HCT116 (cell line): ENCODE data around the gene NCKAP5. TPM values are rescaled to one million over a fixed set of nuclear protein-coding genes. Genes with fewer than 3 reads are reported as not detected.

Source experiments
- ATAC-seq: fragments of 200-7000 bp; cut with Tn5 transposase; 2 replicates; pipeline ENCODE4 v1.9.1; 2020; ENCODE audit warnings: mild to moderate bottlenecking, moderate library complexity
- BruUV-seq: library from RNA; stranded (reverse); fragments of 400-500 nt; replicated peaks from 2 replicates; lab custom pipeline; 2021; lab: Mats Ljungman, UMichigan
- CTCF ChIA-PET: fragments of 300-600 bp; sonication (Branson Sonifier 250); formaldehyde crosslinking; loops from one replicate; lab custom pipeline; 2021; ENCODE audit warnings: antibody characterized with exemption; lab: Charles Lee
- POLR2A ChIA-PET: fragments of 300-600, 350-600 bp; sonication (Branson Sonifier 250); formaldehyde crosslinking; loops from one replicate; lab custom pipeline; 2021; ENCODE audit warnings: antibody characterized with exemption; lab: Charles Lee
- RAD21 ChIA-PET, 2 experiments: fragments of 300-600 bp; sonication (Branson Sonifier 250); formaldehyde crosslinking; loops; one replicate each; lab custom pipeline; 2023; ENCODE audit warnings: low total read pairs in 2 of 2; ENCODE audit not compliant: uncharacterized antibody in 2 of 2, unreplicated experiment in 2 of 2, low non-redundant PET in 1 of 2; lab: Charles Lee
- DNase-seq: peaks from one replicate; pipeline ENCODE4 v3.0.0-alpha.2; 2010; ENCODE audit warnings: low read depth, low spot score
- H2AFZ ChIP-seq: fragments of 200-600 bp; shearing (Covaris generic), sonication (generic); 2 replicates; pipeline ENCODE4 v1.6.1; 2017; ENCODE audit warnings: low read depth, mixed run types, mixed read lengths, antibody characterized with exemption, low read length; ENCODE audit not compliant: poor library complexity, severe bottlenecking
- H3K27ac ChIP-seq: 2 replicates; pipeline ENCODE4 v1.5.1; 2012; ENCODE audit warnings: low read depth, low read length
- H3K27me3 ChIP-seq: fragments of 200-600 bp; sonication (generic); 2 replicates; pipeline ENCODE4 v1.6.1; 2016; ENCODE audit warnings: mixed run types, low read length, mixed read lengths; ENCODE audit not compliant: insufficient read depth
- H3K36me3 ChIP-seq, 2 experiments: fragments of 200-500 bp in 1 of 2; fragments of 200-600 bp in 1 of 2; sonication (Bioruptor generic) in 1 of 2; sonication (generic) in 1 of 2; 2 replicates each; pipeline versions ENCODE4 v1.5.1 to v1.6.1; 2014 to 2016; ENCODE audit warnings: low read length in 2 of 2, inconsistent platforms in 1 of 2, mixed read lengths in 1 of 2, mixed run types in 1 of 2; ENCODE audit not compliant: insufficient read depth in 2 of 2, control insufficient read depth in 1 of 2
- H3K4me1 ChIP-seq, 2 experiments: fragments of 200-600 bp in 1 of 2; sonication (generic) in 1 of 2; 2 replicates each; pipeline versions ENCODE4 v1.5.1 to v1.6.1; 2012 to 2017; ENCODE audit warnings: low read length in 2 of 2, inconsistent platforms in 1 of 2, mild to moderate bottlenecking in 1 of 2, mixed read lengths in 1 of 2, mixed run types in 1 of 2, moderate library complexity in 1 of 2; ENCODE audit not compliant: insufficient read depth in 2 of 2, control insufficient read depth in 1 of 2
- H3K4me2 ChIP-seq: fragments of 200-600 bp; sonication (generic); 2 replicates; pipeline ENCODE4 v1.6.1; 2017; ENCODE audit warnings: mixed run types, low read length, mixed read lengths
- H3K4me3 ChIP-seq, 2 experiments: fragments of 200-600 bp in 1 of 2; sonication (generic) in 1 of 2; replicated peaks in 1 of 2; 2 replicates each; pipeline ENCODE4 v1.5.1; 2011 to 2016; ENCODE audit warnings: low read length in 2 of 2, control low read depth in 1 of 2, low read depth in 1 of 2, mild to moderate bottlenecking in 1 of 2, mixed read lengths in 1 of 2, mixed run types in 1 of 2
- H3K79me2 ChIP-seq: fragments of 200-600 bp; sonication (generic); 2 replicates; pipeline ENCODE4 v1.6.1; 2017; ENCODE audit warnings: mild to moderate bottlenecking, mixed run types, low read length, moderate library complexity, mixed read lengths; ENCODE audit not compliant: insufficient read depth
- H3K9ac ChIP-seq: fragments of 200-600 bp; sonication (generic); 2 replicates; pipeline ENCODE4 v1.6.1; 2016; ENCODE audit warnings: low read length, mixed read lengths
- H3K9me2 ChIP-seq: fragments of 200-600 bp; sonication (generic), shearing (Covaris generic); 2 replicates; pipeline ENCODE4 v1.6.1; 2017; ENCODE audit warnings: mixed run types, mild to moderate bottlenecking, moderate library complexity; ENCODE audit not compliant: insufficient read depth
- H3K9me3 ChIP-seq, 2 experiments: fragments of 200-500 bp in 1 of 2; fragments of 200-600 bp in 1 of 2; sonication (Bioruptor generic) in 1 of 2; sonication (generic) in 1 of 2; 2 replicates each; pipeline ENCODE4 v1.6.1; 2014 to 2017; ENCODE audit warnings: low read length in 2 of 2, mixed read lengths in 2 of 2, inconsistent platforms in 1 of 2, low read depth in 1 of 2, mild to moderate bottlenecking in 1 of 2, mixed run types in 1 of 2, moderate library complexity in 1 of 2; ENCODE audit not compliant: control insufficient read depth in 1 of 2, insufficient read depth in 1 of 2
- H4K20me1 ChIP-seq: fragments of 200-600 bp; sonication (generic), shearing (Covaris generic); 2 replicates; pipeline ENCODE4 v1.6.1; 2017; ENCODE audit warnings: mixed run types, mild to moderate bottlenecking, moderate library complexity; ENCODE audit not compliant: insufficient read depth
- CBX3 ChIP-seq: IDR thresholded peaks from 2 replicates; pipeline ENCODE4 v1.6.1; 2012; ENCODE audit warnings: low read depth
- EZH2 ChIP-seq: fragments of 200-600 bp; sonication (generic); IDR thresholded peaks from 2 replicates; pipeline ENCODE4 v1.6.1; 2017; ENCODE audit warnings: antibody characterized with exemption, mixed run types
- FOSL1 ChIP-seq: IDR thresholded peaks from 2 replicates; pipeline ENCODE4 v1.6.1; 2012; ENCODE audit warnings: low read depth
- JUND ChIP-seq: IDR thresholded peaks from 2 replicates; pipeline ENCODE4 v1.6.1; 2012
- RAD21 ChIP-seq: IDR thresholded peaks from 2 replicates; pipeline ENCODE4 v1.6.1; 2012; ENCODE audit warnings: low read depth, mild to moderate bottlenecking
- SIN3A ChIP-seq: IDR thresholded peaks from 2 replicates; pipeline ENCODE4 v1.6.1; 2012; ENCODE audit warnings: low read depth
- YY1 ChIP-seq: IDR thresholded peaks from 2 replicates; pipeline ENCODE4 v1.6.1; 2011; ENCODE audit warnings: low read length, low read depth, moderate library complexity, mild to moderate bottlenecking; ENCODE audit not compliant: insufficient replicate concordance; ENCODE audit errors: extremely low read depth
- ZNF274 ChIP-seq: fragments of 200-500 bp; sonication (Bioruptor generic); IDR thresholded peaks from 2 replicates; pipeline ENCODE4 v1.6.1; 2014; ENCODE audit warnings: mild to moderate bottlenecking, low read depth, low read length, inconsistent platforms
- intact Hi-C: fragments of 100-400 bp; cut with micrococcal nuclease; formaldehyde crosslinking; loops from 2 replicates; pipeline ENCODE4 v1.10.0; 2022
- total RNA-seq: library from RNA; stranded (reverse); gene quantifications from one replicate; pipeline ENCODE4 v1.2.1, GENCODE V29; 2021; ENCODE audit not compliant: unreplicated experiment
- TF ChIP-seq, protein P1 (sequence below), 3 experiments: fragments of 200-600 bp in 1 of 3; sonication (generic) in 1 of 3; IDR thresholded peaks in 2 of 3; conservative IDR thresholded peaks in 1 of 3; 2 replicates each; pipeline ENCODE4 v1.5.1; 2012 to 2017; ENCODE audit warnings: low read depth in 2 of 3, low read length in 2 of 3, antibody characterized with exemption in 1 of 3, borderline replicate concordance in 1 of 3, control low read depth in 1 of 3, mild to moderate bottlenecking in 1 of 3, mixed read lengths in 1 of 3, mixed run types in 1 of 3, moderate library complexity in 1 of 3; ENCODE audit not compliant: insufficient read depth in 1 of 3

Gene NCKAP5
- total RNA-seq, 1 experiment from 2014 or later = 0.30 TPM

GRCh38 chr2:133456156-133456555 is 112.1 kb downstream of the NCKAP5 start (continued):
- TF ChIP-seq, protein P1, sequence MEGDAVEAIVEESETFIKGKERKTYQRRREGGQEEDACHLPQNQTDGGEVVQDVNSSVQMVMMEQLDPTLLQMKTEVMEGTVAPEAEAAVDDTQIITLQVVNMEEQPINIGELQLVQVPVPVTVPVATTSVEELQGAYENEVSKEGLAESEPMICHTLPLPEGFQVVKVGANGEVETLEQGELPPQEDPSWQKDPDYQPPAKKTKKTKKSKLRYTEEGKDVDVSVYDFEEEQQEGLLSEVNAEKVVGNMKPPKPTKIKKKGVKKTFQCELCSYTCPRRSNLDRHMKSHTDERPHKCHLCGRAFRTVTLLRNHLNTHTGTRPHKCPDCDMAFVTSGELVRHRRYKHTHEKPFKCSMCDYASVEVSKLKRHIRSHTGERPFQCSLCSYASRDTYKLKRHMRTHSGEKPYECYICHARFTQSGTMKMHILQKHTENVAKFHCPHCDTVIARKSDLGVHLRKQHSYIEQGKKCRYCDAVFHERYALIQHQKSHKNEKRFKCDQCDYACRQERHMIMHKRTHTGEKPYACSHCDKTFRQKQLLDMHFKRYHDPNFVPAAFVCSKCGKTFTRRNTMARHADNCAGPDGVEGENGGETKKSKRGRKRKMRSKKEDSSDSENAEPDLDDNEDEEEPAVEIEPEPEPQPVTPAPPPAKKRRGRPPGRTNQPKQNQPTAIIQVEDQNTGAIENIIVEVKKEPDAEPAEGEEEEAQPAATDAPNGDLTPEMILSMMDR (IDR thresholded peaks at IDR 0.05 in 2 of 3, conservative IDR thresholded peaks at IDR 0.05 in 1 of 3; ENCODE audit: borderline replicate concordance in 1 of 3, insufficient read depth in 1 of 3, low read depth in 2 of 3, low read length in 2 of 3) = no peak
- TF ChIP-seq JUND (no peak), ZNF274 (no peak), CBX3 (no peak)

- intact Hi-C loops = no loop called here
- Histone ChIP-seq H3K36me3 (no peaks in the 10 kb centered on the region), H2AFZ (no peak overlapping the region), H4K20me1 (no peaks in the 10 kb centered on the region), H3K27ac (no peak overlapping the region), H3K4me3 (no peak overlapping the region), H3K27me3 (no peaks in the 10 kb centered on the region), H3K4me2 (no peak overlapping the region), H3K9me3 (no peaks in the 10 kb centered on the region), H3K4me1 (no peaks in the 10 kb centered on the region), H3K9me2 (no peaks in the 10 kb centered on the region), H3K79me2 (no peaks in the 10 kb centered on the region), H3K9ac (no peak overlapping the region)
- ChIA-PET CTCF (no interaction called here), RAD21 (no interaction called here), POLR2A (no interaction called here)
- no TSS peak for BruUV-seq
- TF ChIP-seq FOSL1 (no peak), RAD21 (no peak), EZH2 (no peak), SIN3A (no peak), YY1 (no peak)
- TF ChIP-seq, protein P1 (IDR thresholded peaks at IDR 0.05 in 2 of 3, conservative IDR thresholded peaks at IDR 0.05 in 1 of 3; ENCODE audit: borderline replicate concordance in 1 of 3, insufficient read depth in 1 of 3, low read depth in 2 of 3, low read length in 2 of 3) = no peak
- ATAC-seq (no peak), DNase-seq (no peak)
Measured at GRCh38 chr2:133453032-133453431, 115.2 kb downstream of the NCKAP5 start.
